ENCODE results near the gene ACTL8. TPM values are rescaled to one million over a fixed set of nuclear protein-coding genes. Genes with fewer than 3 reads are reported as not detected.

Gene ACTL8
- total and polyA plus RNA-seq, 12 donors: not detected

DNA sequence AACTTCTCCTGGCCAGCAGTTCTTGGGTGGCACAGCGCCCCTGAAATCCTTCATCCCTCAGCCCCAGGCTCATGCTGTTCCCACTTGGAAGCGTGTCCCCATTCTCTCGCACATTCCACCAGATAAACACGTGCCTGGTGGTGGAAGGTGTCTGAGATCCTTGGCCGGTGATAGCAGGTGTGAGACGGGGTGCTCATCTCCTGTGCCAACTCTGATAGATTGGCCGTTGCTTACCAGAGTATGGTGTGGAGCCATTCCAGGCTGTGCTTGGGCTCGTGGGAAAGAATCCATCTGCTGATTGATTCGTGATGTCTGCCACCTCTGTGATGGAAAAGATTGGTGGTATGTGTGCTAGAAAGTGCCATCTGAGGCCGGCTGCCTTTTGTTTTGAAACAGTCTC is 22.2 kb downstream of the ACTL8 start:
- TF ChIP-seq CTCF (IDR thresholded peaks at IDR 0.05): no peak
- DNase-seq (no peak), ATAC-seq (no peak)
- Histone ChIP-seq H3K4me3 (no peak overlapping the region), H3K27ac (no peak overlapping the region), H3K9me3 (no peaks in the 10 kb centered on the region), H3K27me3 (peaks cover 0 to 53% (median 15%) of the 10 kb centered on the region in 7 donors), H3K4me1 (no peaks in the 10 kb centered on the region), H3K36me3 (no peaks in the 10 kb centered on the region)
- intact Hi-C loops (cut with DNase I): no loop called here
- 52 to 58% methylated on average over 10 of the region's 10 CpGs for WGBS, 2 donors

GRCh38 chr1:17777818-17778217 is 22.7 kb downstream of the ACTL8 start:
- no peaks in the 10 kb centered on the region for H3K36me3 ChIP-seq
- TF ChIP-seq CTCF (IDR thresholded peaks at IDR 0.05): no peak
- DNase-seq: no peak
- intact Hi-C loops (cut with DNase I): no loop called here
- H3K4me1 ChIP-seq: no peaks in the 10 kb centered on the region
- no peaks in the 10 kb centered on the region for H3K9me3 ChIP-seq
- WGBS, 2 donors: 86 to 87% methylated on average over 8 of the region's 8 CpGs
- no peak for ATAC-seq
- no peak overlapping the region for H3K4me3 ChIP-seq
- no peak overlapping the region for H3K27ac ChIP-seq
- peaks cover 0 to 50% (median 15%) of the 10 kb centered on the region in 7 donors for H3K27me3 ChIP-seq

- WGBS, 2 donors: 54 to 60% methylated on average over 4 of the region's 4 CpGs
- H3K9me3 ChIP-seq: no peaks in the 10 kb centered on the region
- no peaks in the 10 kb centered on the region for H3K4me1 ChIP-seq
- no peak overlapping the region for H3K4me3 ChIP-seq
- no peak for TF ChIP-seq CTCF (IDR thresholded peaks at IDR 0.05)
- DNase-seq: no peak
- no peak for ATAC-seq
- intact Hi-C loops (cut with DNase I): no loop called here
- H3K27ac ChIP-seq: no peak overlapping the region
- H3K27me3 ChIP-seq: peaks cover 0 to 26% (median 10%) of the 10 kb centered on the region in 7 donors
- H3K36me3 ChIP-seq: no peaks in the 10 kb centered on the region
These were observed 25.8 kb downstream of the ACTL8 start for GRCh38 chr1:17780916-17781315.

GRCh38 chr1:17789926-17790325 is 34.8 kb downstream of the ACTL8 start:
- Histone ChIP-seq H3K36me3 (no peaks in the 10 kb centered on the region), H3K4me1 (peaks cover 0 to 5% (median 0%) of the 10 kb centered on the region in 9 donors), H3K27me3 (peaks cover 0 to 35% (median 7%) of the 10 kb centered on the region in 7 donors), H3K9me3 (no peaks in the 10 kb centered on the region), H3K4me3 (no peak overlapping the region), H3K27ac (no peak overlapping the region)
- no peak for TF ChIP-seq CTCF (IDR thresholded peaks at IDR 0.05)
- intact Hi-C loops (cut with DNase I): loop anchor here in 1 of 10 donors (5.0 kb wide), 1 partner anchor 752 kb away; no protein-coding TSS in a partner anchor
- 90 to 95% methylated on average over 5 of the region's 5 CpGs for WGBS, 2 donors
- ATAC-seq (no peak), DNase-seq (no peak)

Data from heart right ventricle (tissue), 16 donors.